Endothelial cell of umbilical vein (primary cell): ENCODE measurements around the gene CUTA. TPM values are rescaled to one million over a fixed set of nuclear protein-coding genes. Genes with fewer than 3 reads are reported as not detected.

Experiments used
- BruUV-seq: library from RNA; stranded (reverse); fragments of 400-500 nt; replicated peaks from 2 replicates; lab custom pipeline; 2021; lab: Mats Ljungman, UMichigan
- CTCF ChIA-PET: fragments of 300-600, 350-600 bp; sonication (Branson Sonifier 250); formaldehyde crosslinking; loops from one replicate; lab custom pipeline; 2021; ENCODE audit warnings: antibody characterized with exemption, inconsistent platforms; lab: Charles Lee
- POLR2A ChIA-PET: fragments of 300-600, 350-600 bp; sonication (Branson Sonifier 250); formaldehyde crosslinking; loops from one replicate; lab custom pipeline; 2021; ENCODE audit warnings: antibody characterized with exemption, inconsistent platforms; lab: Charles Lee
- DNase-seq: peaks from one replicate; pipeline ENCODE4 v3.0.0-alpha.2; 2011; ENCODE audit warnings: low read depth, low spot score
- FAIRE-seq: peaks from 2 replicates; lab custom pipeline; 2011; peaks lifted over from hg19 to GRCh38; lab: Jason Lieb, UNC
- H2AFZ ChIP-seq: 2 replicates; pipeline ENCODE4 v1.6.0; 2012; ENCODE audit warnings: low read depth, low read length, control low read depth, inconsistent platforms
- H3K27ac ChIP-seq: 2 replicates; pipeline ENCODE4 v1.5.1; 2011; ENCODE audit warnings: low read depth, mild to moderate bottlenecking, control low read depth, low read length, moderate library complexity; ENCODE audit not compliant: insufficient read depth
- H3K27me3 ChIP-seq, 2 experiments: 2 replicates each; pipeline versions ENCODE4 v1.6.0 to v1.6.1; 2011; ENCODE audit warnings: low read length in 2 of 2, mixed read lengths in 1 of 2; ENCODE audit not compliant: control insufficient read depth in 2 of 2, insufficient read depth in 2 of 2
- H3K36me3 ChIP-seq, 2 experiments: 2 replicates in 1 of 2; 3 replicates in 1 of 2; pipeline ENCODE4 v1.5.1; 2011; ENCODE audit warnings: low read length in 2 of 2, mild to moderate bottlenecking in 1 of 2, moderate library complexity in 1 of 2; ENCODE audit not compliant: control insufficient read depth in 2 of 2, insufficient read depth in 2 of 2; ENCODE audit errors: extremely low read depth in 1 of 2
- H3K4me1 ChIP-seq: 3 replicates; pipeline ENCODE4 v1.5.1; 2011; ENCODE audit warnings: mild to moderate bottlenecking, low read length; ENCODE audit not compliant: control insufficient read depth, insufficient read depth; ENCODE audit errors: extremely low read depth
- H3K4me2 ChIP-seq: 2 replicates; pipeline ENCODE4 v1.6.1; 2011; ENCODE audit warnings: low read length, control low read depth, mixed read lengths; ENCODE audit not compliant: insufficient read depth
- H3K4me3 ChIP-seq, 3 experiments: fragments of 200-600 bp in 1 of 3; sonication (generic), shearing (Covaris generic) in 1 of 3; replicated peaks in 1 of 3; 2 replicates each; pipeline ENCODE4 v1.5.1; 2011 to 2016; ENCODE audit warnings: control low read depth in 3 of 3, low read length in 3 of 3, mild to moderate bottlenecking in 2 of 3, inconsistent platforms in 1 of 3, low read depth in 1 of 3, moderate library complexity in 1 of 3; ENCODE audit not compliant: insufficient read depth in 1 of 3
- H3K79me2 ChIP-seq: 2 replicates; pipeline ENCODE4 v1.6.0; 2012; ENCODE audit warnings: low read length, inconsistent platforms; ENCODE audit not compliant: control insufficient read depth, insufficient read depth
- H3K9ac ChIP-seq: replicated peaks from 2 replicates; pipeline ENCODE3; 2011; ENCODE audit warnings: low read length, control low read depth; ENCODE audit not compliant: insufficient read depth; ENCODE audit errors: extremely low read depth
- H3K9me1 ChIP-seq: replicated peaks from 3 replicates; pipeline ENCODE4 v1.6.0; 2011; ENCODE audit warnings: mild to moderate bottlenecking, low read length; ENCODE audit not compliant: control insufficient read depth, insufficient read depth; ENCODE audit errors: extremely low read depth
- H3K9me3 ChIP-seq: replicated peaks from 2 replicates; pipeline ENCODE4 v1.5.1; 2012; ENCODE audit warnings: low read length, inconsistent platforms; ENCODE audit not compliant: control insufficient read depth, insufficient read depth
- H4K20me1 ChIP-seq: replicated peaks from 2 replicates; pipeline ENCODE3; 2011; ENCODE audit warnings: mild to moderate bottlenecking, low read length; ENCODE audit not compliant: control insufficient read depth, insufficient read depth; ENCODE audit errors: extremely low read depth
- EZH2 ChIP-seq: IDR thresholded peaks from 2 replicates; pipeline ENCODE4 v1.6.1; 2012; ENCODE audit warnings: borderline replicate concordance, low read depth, mild to moderate bottlenecking, moderate library complexity, low read length, inconsistent platforms; ENCODE audit not compliant: severe bottlenecking
- FOS ChIP-seq: IDR thresholded peaks from 2 replicates; pipeline ENCODE4 v1.6.1; 2011; ENCODE audit warnings: mild to moderate bottlenecking, low read length, moderate library complexity, borderline replicate concordance; ENCODE audit not compliant: insufficient read depth
- GATA2 ChIP-seq: IDR thresholded peaks from 2 replicates; pipeline ENCODE4 v1.7.0; 2011; ENCODE audit warnings: low read depth, mild to moderate bottlenecking, moderate library complexity, mixed read lengths, low read length; ENCODE audit not compliant: insufficient read length, insufficient read depth
- JUN ChIP-seq: IDR thresholded peaks from 2 replicates; pipeline ENCODE4 v1.6.1; 2011; ENCODE audit warnings: borderline replicate concordance, low read depth; ENCODE audit not compliant: insufficient read length, insufficient read depth
- MYC ChIP-seq: IDR thresholded peaks from one replicate; pipeline ENCODE4 v1.6.1; 2011; ENCODE audit warnings: mild to moderate bottlenecking, low read depth, low read length
- POLR2A ChIP-seq: IDR thresholded peaks from 2 replicates; pipeline ENCODE4 v1.6.1; 2012; ENCODE audit warnings: low read depth, mild to moderate bottlenecking, control low read depth, low read length
- POLR2AphosphoS5 ChIP-seq: IDR thresholded peaks from 2 replicates; pipeline ENCODE4 v1.6.1; 2012; ENCODE audit warnings: low read depth, mild to moderate bottlenecking, control low read depth, low read length, moderate library complexity; ENCODE audit not compliant: insufficient read depth
- dilution Hi-C: fragments of 300-500 bp; cut with MboI; formaldehyde crosslinking; loops from one replicate; pipeline ENCODE4 v1.15.0; 2019; ENCODE audit warnings: low sequenced_read_pairs; ENCODE audit not compliant: extremely low pct_ligation_motif_present
- intact Hi-C: fragments of 100-400 bp; cut with micrococcal nuclease; formaldehyde crosslinking; loops from one replicate; pipeline ENCODE4 v1.10.0; 2022
- polyA plus RNA-seq, 4 experiments: library from polyadenylated mRNA; depleted of rRNA in 3 of 4; stranded (reverse) in 3 of 4; unstranded in 1 of 4; fragments of >200 nt; gene quantifications; 2 replicates each; pipeline versions ENCODE4 v1.2.1 to v1.2.3, GENCODE V29; 2011 to 2012; ENCODE audit warnings: missing spikeins in 1 of 4
- total RNA-seq: library from RNA; stranded (reverse); gene quantifications from 2 replicates; pipeline ENCODE4 v1.2.3, GENCODE V29; 2021
- TF ChIP-seq, protein P1 (sequence below), 2 donors: IDR thresholded peaks; 1 replicate in 1 of 2; 2 replicates in 1 of 2; pipeline ENCODE4 v1.5.1; 2011; ENCODE audit warnings: low read length in 2 of 2, mild to moderate bottlenecking in 2 of 2, moderate library complexity in 2 of 2, control low read depth in 1 of 2, inconsistent platforms in 1 of 2, low read depth in 1 of 2; ENCODE audit not compliant: insufficient read depth in 1 of 2; ENCODE audit errors: extremely low read depth in 1 of 2
- TF ChIP-seq, protein P2 (sequence below): IDR thresholded peaks from 2 replicates; pipeline ENCODE4 v1.6.1; 2011; ENCODE audit not compliant: insufficient read depth, insufficient read length

CUTA gene
- total and polyA plus RNA-seq, 2 donors (not counting 3 experiments of a cell fraction or from before 2014, with no cell fraction given), result 133 to 202 TPM

DNA sequence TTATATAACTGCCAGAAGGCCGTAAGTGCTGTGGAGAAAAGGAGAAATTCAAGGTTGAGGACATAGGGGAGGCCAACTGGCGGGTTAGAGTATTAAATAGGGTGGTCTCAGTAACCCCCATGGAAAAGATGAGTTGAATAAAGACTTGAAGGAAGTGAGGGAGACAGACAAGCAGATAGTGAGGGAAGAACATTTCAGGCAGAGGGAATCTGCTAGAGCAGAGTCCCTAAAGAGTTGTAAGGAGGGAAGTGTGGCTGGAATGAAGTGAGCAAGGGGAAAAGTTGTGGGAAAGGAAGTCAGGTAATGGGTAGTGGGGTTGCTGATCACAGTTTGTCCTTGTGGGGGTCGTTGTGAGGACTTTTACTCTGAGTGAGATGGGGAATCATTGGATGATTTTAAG lies 24.9 kb downstream of the CUTA start:
- intact Hi-C loops (loop anchor here (5.0 kb wide), 1 partner anchor 99 kb away; no protein-coding TSS in a partner anchor), dilution Hi-C loops (no loop called here)
- H3K27ac ChIP-seq, result no peak overlapping the region
- no peaks in the 10 kb centered on the region for H3K27me3 ChIP-seq
- H3K4me3 ChIP-seq, result peak overlapping the region; percentile 73 to 85 (median 84)
- H3K36me3 ChIP-seq, result peaks cover under 1 to 4% of the 10 kb centered on the region in 2 experiments
- FAIRE-seq (no peak), DNase-seq (no peak)
- peak overlapping the region; percentile 55 for H3K9ac ChIP-seq
- H3K79me2 ChIP-seq, result peaks cover 59% of the 10 kb centered on the region
- no peaks in the 10 kb centered on the region for H4K20me1 ChIP-seq
- CTCF ChIA-PET, result interaction anchor here (2.0 kb wide), 1 partner anchor 14 kb away, joined by 7 read pairs; no protein-coding TSS in a partner anchor
- peak overlapping the region; percentile 64 for H3K4me2 ChIP-seq
- no TSS peak for BruUV-seq
- H3K9me3 ChIP-seq, result no peaks in the 10 kb centered on the region
- no peak for TF ChIP-seq JUN
- no peak for TF ChIP-seq FOS
- TF ChIP-seq, protein P1, sequence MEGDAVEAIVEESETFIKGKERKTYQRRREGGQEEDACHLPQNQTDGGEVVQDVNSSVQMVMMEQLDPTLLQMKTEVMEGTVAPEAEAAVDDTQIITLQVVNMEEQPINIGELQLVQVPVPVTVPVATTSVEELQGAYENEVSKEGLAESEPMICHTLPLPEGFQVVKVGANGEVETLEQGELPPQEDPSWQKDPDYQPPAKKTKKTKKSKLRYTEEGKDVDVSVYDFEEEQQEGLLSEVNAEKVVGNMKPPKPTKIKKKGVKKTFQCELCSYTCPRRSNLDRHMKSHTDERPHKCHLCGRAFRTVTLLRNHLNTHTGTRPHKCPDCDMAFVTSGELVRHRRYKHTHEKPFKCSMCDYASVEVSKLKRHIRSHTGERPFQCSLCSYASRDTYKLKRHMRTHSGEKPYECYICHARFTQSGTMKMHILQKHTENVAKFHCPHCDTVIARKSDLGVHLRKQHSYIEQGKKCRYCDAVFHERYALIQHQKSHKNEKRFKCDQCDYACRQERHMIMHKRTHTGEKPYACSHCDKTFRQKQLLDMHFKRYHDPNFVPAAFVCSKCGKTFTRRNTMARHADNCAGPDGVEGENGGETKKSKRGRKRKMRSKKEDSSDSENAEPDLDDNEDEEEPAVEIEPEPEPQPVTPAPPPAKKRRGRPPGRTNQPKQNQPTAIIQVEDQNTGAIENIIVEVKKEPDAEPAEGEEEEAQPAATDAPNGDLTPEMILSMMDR (IDR thresholded peaks at IDR 0.05; ENCODE audit: extremely low read depth in 1 of 2, insufficient read depth in 1 of 2, low read depth in 1 of 2, low read length in 2 of 2), result no peak
- TF ChIP-seq EZH2, result no peak
- TF ChIP-seq POLR2AphosphoS5, result no peak
- TF ChIP-seq POLR2A, result no peak
- TF ChIP-seq, protein P2, sequence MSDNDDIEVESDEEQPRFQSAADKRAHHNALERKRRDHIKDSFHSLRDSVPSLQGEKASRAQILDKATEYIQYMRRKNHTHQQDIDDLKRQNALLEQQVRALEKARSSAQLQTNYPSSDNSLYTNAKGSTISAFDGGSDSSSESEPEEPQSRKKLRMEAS, result no peak
- no peak for TF ChIP-seq GATA2
- TF ChIP-seq MYC, result no peak
- H2AFZ ChIP-seq, result no peak overlapping the region
- H3K9me1 ChIP-seq, result no peaks in the 10 kb centered on the region
- POLR2A ChIA-PET, result no interaction called here
- peaks cover 26% of the 10 kb centered on the region for H3K4me1 ChIP-seq
